ENCODE results near the gene ZBTB20.

The ZBTB20 gene

DNA sequence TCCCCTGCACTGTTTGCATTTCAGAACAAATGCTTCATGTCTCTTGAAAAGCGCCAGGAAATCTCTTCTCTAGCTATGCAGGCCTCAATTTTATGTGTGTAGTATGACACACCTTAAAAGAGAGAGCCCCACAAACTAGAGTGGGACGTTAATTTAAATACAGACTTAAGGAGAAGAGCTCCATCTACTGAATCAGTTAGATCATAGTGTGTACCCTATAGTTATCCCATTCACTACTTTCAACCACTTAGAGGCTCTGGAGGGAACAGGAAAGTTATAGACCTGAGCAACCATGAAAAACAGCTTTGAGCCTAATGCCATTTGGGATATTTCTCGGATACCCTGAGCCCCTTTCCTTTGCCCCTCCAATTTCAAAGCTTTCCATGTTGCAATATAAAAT is 699.5 kb downstream of the ZBTB20 start:
- DNase-seq (ENCODE audit: low read depth, low spot score): no peak

DNA sequence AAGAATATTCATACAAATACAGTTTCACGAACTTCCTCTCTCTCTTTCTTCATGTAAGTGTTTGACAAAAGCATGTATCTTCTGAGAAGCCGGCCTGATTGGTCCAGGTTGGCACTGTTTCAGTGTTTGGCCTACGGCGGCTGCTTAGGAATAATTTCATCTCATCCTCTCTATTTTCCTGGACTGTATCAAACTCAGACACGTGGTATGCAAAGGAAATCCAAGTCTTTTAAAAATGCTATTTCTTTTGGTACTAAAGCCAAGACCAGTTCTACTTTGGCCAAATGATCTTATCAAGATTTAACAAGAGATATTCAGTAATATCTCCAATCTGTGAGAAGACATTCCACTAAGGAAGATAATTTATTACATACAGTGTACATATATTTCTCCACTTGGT is 700.5 kb downstream of the ZBTB20 start:
- no peak for DNase-seq (ENCODE audit: low read depth, low spot score)

DNA sequence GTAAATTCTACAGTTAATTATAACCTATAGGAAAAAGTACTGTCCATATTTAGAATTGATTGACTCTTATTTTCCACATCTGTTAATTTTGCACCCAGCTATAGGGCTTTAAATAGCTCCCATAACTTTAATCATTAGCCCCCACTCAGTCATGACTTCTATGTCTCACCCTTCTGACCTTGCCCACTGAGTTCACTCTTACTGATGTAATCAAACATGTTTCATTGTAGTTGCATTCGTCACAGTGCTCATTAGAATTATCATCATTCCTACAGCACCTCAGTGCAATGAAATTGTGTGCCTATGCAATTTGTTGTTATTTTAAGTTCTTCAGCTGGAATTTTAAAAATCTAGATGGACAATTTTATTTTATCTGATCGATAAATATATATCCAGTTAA is 701.9 kb downstream of the ZBTB20 start:
- no peak for DNase-seq (ENCODE audit: low read depth, low spot score)

DNA sequence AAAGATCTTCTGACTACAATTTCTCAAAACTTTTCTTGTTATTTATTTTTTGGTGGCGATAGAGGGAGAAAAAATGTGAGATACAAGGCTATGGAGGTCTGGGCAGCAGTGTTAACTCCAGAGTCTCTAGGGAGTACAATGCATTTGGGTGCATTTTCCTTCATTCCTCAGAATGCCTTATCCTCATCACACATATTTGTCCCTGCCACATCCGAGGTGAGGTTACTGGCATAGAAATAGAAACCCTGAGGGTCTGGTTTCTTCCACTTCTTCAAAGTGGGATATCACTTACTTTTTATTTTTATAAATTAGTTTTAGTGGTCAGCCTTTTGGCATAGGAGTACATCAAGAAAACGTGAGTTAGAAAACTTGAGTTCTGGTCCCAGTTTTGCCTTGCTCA is 702.9 kb downstream of the ZBTB20 start:
- DNase-seq (ENCODE audit: low read depth, low spot score): no peak

DNA sequence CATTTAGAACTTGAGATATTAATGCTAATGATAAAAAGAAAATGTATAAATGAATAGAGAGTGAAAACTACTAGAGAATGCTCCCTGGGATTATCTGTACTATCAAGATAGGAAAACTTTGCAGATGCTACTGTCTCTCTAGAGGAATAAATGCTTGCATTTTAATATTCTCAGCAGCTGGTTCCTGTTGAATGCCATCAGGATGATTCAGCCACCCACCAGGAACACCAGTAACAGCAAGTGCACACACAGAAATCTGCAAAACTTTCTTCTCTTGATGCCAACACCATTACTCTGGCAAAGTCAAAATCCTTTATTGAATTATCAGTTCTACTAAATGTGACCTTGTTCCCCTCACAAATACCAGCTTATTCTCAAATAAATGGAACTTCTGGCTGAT is 704.8 kb downstream of the ZBTB20 start:
- no peak for DNase-seq (ENCODE audit: low read depth, low spot score)

DNA sequence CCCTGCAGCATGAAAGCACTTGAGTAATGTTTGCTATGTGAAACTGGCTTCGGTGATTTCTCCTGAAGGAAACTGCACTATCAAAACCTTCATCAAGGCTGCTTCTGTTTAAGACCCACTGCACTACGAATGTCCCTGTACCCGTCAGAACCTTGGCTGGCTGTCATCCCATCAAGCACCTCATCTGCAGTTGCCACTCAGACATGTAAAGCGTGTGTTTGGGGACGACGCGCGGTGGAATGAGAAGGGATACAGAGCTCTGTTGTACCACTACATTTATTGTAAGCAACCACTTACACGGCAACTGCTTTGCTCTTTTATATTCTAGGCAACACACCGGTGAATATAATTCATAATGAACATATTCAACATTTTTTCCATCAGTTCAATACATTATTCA is 705.7 kb downstream of the ZBTB20 start:
- no peak for DNase-seq (ENCODE audit: low read depth, low spot score)

DNA sequence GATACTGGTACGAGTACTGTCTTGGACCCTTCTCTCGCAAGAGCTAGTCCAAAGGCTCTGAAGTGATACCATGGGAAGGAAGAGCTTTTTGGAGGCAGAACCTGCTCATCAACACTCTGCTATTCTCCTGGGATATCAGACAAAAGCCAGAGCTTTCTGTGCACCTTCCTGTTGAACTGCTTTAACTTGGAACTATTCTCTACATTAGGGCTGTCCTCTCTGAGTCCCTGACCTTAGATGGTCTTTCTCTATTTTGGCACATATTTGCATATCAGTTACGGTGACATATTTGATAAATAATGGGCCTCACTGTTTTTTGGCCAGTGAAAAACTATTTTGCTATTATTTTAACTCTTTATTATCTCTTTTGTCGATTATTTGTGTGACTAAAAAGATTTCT is 706.4 kb downstream of the ZBTB20 start:
- no peak for DNase-seq (ENCODE audit: low read depth, low spot score)

DNA sequence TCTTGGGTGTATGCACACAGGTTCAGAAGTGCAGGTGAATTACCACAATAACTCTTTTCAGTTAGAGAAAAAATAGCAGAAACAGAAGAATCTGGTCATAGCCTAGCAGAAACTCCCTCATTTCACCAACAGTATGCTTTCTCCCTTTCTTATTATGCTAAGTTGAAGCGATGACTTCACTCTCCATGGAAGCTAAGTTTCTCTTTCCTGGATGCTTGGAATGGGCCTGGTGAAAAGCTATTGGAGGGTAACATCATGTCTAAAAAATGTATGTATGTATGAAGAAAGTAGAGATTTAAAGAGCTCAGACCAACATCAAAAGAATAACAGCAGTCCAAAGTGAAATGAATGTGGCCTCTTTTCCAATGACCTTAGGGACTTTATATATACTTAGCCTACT is 707.8 kb downstream of the ZBTB20 start:
- no peak for DNase-seq (ENCODE audit: low read depth, low spot score)

DNA sequence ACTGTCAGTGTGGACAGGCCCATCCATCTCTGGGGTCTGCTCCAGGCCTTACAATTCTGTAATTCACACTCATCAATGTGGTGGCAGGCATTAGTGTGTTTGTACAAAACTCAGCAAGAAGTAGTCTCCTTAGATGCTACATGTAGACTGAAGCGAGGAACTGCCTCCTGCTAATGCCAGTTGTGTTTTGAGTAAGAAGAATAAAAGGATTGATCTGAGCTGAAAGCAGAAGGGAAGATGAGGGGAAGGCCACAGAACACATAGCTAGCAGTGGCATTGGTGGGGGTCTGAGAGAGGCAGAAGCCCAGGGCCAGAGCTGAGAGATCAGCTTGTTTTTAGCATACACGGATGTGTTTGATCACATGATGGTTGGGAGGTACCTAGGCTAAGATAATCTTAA is 709.2 kb downstream of the ZBTB20 start:
- no peak for DNase-seq (ENCODE audit: low read depth, low spot score)

DNA sequence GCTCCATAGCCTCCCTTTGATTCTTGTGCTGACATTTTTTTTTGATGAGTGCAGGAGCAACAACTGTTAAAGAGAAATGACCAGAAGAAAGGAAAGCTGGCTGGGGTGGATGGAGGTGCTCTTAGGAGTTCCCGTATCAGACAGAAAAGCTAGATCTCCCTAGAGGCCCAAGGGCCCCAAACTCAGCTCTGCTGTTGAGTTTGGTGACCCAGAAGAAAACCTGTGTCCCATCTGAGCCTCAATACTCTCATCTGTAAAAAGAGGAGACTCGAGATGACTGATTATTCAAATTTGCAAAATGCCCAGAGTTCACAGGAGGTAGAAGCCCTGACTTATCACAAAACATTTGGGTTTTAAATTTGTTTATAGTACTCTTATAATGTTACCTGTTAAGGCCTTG is 710.9 kb downstream of the ZBTB20 start:
- no peak for DNase-seq (ENCODE audit: low read depth, low spot score)

DNA sequence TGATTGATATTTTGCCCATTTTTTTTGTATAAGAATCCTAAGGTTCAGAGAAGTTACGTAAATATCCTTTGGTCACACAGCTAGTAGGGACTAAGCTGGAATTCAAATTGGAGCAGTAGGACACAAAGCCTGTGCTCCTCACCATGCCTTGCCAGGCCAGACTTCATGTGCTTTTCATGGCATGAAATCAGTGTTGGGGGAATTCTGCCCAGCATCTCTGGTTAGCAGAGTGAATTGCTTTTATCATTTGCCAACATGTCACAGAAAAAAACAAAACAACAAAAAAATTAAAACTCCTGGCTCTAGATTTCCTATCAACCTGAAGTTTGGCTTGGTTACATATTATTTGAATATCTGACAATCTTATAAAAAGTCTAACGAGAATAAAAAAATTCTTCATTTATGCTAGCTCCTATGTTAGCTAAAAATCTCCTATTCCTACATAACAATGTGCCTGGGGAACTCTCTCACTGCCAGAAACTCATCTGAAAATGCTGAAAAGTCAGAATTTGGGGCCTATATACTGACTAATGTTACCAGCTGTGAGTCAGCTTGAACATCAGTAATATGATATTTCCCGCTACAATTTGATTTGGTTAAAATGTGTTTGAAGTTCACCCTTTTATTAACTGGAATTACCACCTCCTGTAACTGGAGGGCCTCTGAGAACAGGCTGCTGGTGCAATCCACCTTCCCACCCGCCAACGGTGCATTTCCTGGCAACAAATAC is 711.5 kb downstream of the ZBTB20 start:
- DNase-seq (ENCODE audit: low read depth, low spot score): no peak

DNA sequence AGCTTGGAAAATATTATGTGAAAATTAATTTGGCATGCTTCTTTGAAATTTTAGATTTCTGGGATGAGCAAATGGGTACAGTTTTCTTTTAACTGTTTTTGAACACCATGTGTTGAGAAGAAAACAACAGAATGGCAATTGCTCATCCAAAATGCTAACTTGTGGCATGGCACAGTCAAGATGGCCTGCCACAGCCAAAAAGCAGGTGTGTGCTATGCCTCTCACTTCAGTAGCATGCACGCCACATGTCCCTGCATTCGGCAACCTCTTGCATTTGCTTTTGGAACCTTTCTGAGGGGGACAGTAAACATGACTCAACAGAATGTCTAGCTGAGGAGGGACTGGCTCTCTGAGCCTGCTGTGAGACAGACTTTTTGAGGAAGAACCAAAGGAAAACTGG is 714.8 kb downstream of the ZBTB20 start:
- DNase-seq (ENCODE audit: low read depth, low spot score): no peak

DNA sequence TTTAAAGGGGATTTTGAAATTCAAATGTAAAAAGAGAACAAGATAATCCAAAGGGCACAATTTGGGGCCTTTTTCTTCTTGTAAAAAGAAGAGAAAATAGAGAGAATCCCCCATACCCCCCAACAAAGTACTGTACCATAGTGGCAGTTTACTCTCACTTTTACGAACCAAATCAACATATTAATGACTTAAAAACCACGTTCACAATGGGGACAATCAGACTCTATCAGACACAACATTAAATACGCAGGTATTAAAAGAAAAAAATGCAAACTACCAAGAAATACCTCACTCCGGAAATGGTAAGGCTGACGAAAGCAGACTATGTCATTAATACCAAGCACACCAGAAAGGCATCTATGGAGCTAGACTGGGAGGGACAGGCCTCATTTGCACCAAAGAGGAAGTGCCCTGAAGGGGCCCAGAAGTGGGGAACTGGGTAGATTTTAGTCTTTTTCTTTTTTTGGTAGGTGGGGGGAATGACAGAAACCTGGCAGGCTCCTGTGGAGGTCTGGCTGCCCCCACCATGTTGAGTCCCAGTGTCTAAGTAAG is 719.0 kb downstream of the ZBTB20 start:
- DNase-seq (ENCODE audit: low read depth, low spot score): no peak

DNA sequence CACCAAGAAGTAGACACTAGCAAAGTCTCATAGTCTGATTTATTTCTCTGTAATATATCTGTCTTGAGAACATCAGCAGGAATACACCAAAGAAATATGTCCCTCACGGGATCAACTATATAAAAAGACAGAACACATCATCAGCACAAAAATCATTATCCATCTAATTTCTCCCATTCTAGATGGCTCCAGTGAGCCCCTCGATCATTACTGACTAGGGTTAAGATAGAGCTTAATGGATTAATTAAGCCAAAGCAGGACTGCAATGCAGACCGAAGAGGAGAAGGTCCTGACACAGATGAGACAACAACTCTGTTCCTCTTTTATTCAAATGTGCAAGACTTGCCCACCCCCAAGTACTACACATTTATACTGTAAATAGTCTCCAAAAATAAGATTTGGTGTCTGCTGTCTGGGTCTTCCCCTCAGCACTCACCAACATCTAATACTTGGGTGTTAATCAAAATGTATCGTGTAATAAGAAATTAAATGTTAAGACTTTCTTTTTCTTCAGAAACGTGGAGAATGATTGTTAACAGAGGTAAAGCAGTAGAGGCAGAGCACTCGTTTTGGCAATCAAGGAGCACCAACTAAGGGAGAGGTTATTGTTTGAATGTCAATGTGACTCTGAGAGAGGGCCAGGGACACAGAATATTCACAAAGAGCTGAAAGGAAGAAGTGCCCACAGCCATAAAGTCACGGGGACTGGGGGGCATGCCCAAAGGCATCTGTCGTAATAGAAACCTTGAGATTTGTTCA is 719.6 kb downstream of the ZBTB20 start:
- DNase-seq (ENCODE audit: low read depth, low spot score): no peak

DNA sequence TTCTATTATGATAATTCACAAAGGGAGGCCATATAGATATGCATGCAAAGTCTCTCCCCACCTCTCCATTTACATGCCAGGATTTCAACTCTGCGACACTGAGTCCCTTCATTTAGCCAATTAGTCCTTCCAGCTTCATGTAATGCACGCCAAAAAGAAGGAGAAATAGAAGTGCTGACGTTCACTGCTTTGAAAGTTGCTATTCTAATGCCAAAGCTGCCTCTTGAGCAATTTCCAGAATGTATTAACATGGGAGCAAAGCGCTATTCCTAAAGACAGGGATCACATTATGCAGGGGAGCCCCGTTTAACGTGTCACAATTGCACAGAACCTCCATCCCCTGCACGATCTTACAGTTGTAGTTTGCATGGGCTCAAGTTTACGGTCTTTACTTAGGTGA is 722.8 kb downstream of the ZBTB20 start:
- DNase-seq (ENCODE audit: low read depth, low spot score): no peak

DNA sequence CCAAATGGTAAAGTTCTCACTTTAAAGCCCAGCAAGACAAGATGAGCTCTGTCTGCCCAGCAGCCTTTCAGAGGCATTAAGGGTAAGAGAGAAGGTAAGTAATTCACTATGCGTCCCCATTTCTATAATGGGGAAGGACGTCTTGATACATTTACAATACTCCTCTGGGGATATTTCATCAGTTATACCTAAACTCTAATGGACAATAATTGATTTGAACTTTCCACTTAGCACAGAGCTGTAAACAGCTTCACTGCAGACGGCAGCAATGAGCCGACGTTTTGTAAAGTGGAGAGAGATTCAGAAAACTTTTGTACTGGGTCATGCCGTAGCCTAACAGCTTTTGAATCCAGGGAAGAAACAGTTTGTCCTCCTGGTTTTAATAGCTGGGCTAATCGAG is 725.9 kb downstream of the ZBTB20 start:
- no peak for DNase-seq (ENCODE audit: low read depth, low spot score)

DNA sequence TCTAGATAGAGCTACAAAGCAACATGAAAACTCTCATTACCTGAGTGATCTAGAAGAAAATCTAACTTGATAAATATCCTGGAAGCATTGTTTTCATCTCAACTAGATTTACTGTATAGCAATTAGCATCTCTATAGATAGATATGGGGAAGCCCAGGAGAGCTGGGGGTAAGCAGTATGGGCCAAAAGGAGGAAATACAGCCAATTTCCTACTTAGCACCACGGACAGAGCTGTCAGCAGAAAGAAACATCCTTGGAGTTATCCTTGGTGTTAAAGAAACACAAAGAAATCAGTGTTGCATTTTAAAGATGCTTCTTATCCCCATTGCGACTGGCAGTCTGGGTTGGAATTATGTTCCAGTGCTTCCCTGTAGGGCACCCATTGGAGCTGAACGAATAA is 727.0 kb downstream of the ZBTB20 start:
- DNase-seq (ENCODE audit: low read depth, low spot score): no peak

DNA sequence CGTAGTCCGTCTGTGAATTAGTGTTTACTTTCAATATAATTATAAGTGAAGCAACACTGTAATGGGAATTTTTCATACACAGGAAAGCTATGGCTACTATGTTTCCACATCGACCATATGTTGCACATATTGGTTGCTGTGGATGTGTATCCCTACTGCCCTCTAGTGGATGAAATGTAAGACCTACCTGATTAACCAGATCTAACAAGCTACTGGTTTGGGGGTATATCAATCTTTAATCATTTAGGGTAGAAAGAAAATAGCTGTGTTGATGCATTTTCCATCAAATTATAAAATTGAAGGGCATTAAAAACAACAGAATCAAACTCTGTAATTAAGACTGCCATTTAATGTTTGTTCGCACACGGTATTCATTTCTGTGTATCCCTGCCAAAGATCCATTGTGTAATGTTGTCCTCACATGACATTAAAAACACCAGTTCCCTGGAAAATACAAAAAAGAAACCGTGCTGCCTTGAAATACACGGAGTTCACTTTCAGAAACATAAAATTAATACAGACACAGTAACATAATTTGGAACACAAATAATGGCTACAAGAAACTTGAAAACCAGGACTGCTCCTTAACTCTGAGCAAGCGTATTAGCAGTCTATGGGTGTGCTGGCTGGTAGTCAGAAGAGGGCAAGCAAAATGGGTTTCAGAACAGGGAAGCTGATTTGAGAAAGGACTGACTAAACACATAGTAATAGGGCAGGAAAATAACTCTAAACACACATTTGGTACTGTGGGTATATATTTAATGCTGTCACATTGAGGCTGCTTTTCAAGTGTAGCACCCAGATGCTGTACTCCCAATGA is 728.2 kb downstream of the ZBTB20 start:
- DNase-seq (ENCODE audit: low read depth, low spot score): no peak

DNA sequence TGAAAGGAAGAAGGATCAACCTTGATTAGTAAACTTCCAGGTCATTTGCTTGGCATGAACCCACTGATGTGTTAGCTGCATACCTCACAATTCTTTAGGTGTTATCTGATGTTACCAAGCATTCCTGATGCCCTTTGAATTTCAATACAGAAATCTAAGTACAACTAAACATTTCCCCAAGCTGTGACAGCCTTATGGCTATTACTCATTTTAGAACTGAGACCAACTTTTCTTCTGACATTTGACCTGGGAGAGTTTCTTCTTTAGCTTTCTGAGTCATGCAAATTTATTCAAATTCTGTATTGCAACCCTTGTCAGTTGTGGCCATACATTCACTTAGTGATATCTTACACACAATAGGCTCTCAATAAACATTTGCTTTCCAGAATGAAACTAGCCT is 729.0 kb downstream of the ZBTB20 start:
- no peak for DNase-seq (ENCODE audit: low read depth, low spot score)

DNA sequence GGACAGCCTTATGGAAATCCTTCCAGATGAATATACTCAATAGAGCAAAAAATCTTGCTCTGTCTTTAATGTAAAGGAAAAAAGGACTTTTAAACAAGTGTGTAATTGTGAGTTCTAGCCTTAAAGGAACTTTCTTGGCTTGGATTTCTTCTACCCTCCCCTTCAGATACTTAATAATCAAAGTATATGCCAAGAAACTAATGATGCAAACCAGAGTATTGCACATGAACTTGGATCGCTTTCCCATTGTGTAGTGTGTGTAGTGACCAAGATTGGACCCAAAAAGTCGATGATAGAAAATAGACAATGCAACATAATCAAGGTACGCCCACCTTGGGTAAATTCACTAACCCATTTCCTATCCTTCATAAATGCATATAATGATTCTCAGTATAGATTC is 729.4 kb downstream of the ZBTB20 start:
- no peak for DNase-seq (ENCODE audit: low read depth, low spot score)

DNA sequence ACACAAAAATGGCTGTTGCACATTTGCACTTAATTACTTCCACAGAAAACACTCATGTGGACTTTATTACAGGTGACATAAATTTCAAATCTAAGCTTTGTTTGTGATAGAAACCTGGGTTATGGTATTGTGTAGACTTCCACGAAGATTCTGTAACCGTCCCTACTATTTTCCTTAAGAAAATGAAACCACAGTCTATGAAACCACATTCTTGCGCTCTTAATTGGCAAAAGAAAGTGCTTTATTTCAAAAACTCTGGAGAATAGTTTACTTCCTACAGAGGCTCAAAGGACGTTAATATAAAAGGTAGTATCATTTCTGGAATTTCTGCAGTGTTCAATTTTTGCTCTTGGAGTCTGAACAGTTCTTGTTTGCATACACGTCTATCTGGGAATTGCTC is 729.8 kb downstream of the ZBTB20 start:
- no peak for DNase-seq (ENCODE audit: low read depth, low spot score)
